ENCODE data around the gene ALG8. TPM values are rescaled to one million over a fixed set of nuclear protein-coding genes. Genes with fewer than 3 reads are reported as not detected.

The ALG8 gene
- total RNA-seq, 2 donors from 2014 or later, result 17.2 to 25.8 TPM

GRCh38 chr11:78170413-78170812 is 31.0 kb upstream of the ALG8 start:
- Mint-ChIP-seq H3K36me3 (ENCODE audit: low read depth) (peaks cover 7% of the 10 kb centered on the region), H3K27ac (no peak overlapping the region), H3K27me3 (no peaks in the 10 kb centered on the region), H3K4me3 (no peak overlapping the region), H3K4me1 (peaks cover 5% of the 10 kb centered on the region)
- H3K9me3 ChIP-seq (ENCODE audit: control insufficient read depth, low read length, poor library complexity, severe bottlenecking), result no peaks in the 10 kb centered on the region
- ATAC-seq, result no peak
- no peak for DNase-seq

- no peaks in the 10 kb centered on the region for H3K9me3 ChIP-seq (ENCODE audit: control insufficient read depth, low read length, poor library complexity, severe bottlenecking)
- Mint-ChIP-seq H3K27me3 (no peaks in the 10 kb centered on the region), H3K27ac (no peak overlapping the region), H3K4me3 (no peak overlapping the region), H3K36me3 (ENCODE audit: low read depth) (peaks cover 6% of the 10 kb centered on the region), H3K4me1 (peaks cover 4% of the 10 kb centered on the region)
- DNase-seq (no peak), ATAC-seq (no peak)
Measured at GRCh38 chr11:78168539-78169477, 29.4 kb upstream of the ALG8 start.

- ATAC-seq (no peak), DNase-seq (no peak)
- Mint-ChIP-seq H3K4me1 (no peaks in the 10 kb centered on the region), H3K36me3 (ENCODE audit: low read depth) (peaks cover 3% of the 10 kb centered on the region), H3K27ac (no peak overlapping the region), H3K4me3 (no peak overlapping the region), H3K27me3 (no peaks in the 10 kb centered on the region)
- no peaks in the 10 kb centered on the region for H3K9me3 ChIP-seq (ENCODE audit: control insufficient read depth, low read length, poor library complexity, severe bottlenecking)
Measured at GRCh38 chr11:78166855-78167469, 27.5 kb upstream of the ALG8 start.

- DNase-seq (no peak), ATAC-seq (no peak)
- no peak overlapping the region for H3K27ac Mint-ChIP-seq
- no peaks in the 10 kb centered on the region for H3K27me3 Mint-ChIP-seq
- H3K4me3 Mint-ChIP-seq, result no peak overlapping the region
- no peaks in the 10 kb centered on the region for H3K4me1 Mint-ChIP-seq
- no peaks in the 10 kb centered on the region for H3K36me3 Mint-ChIP-seq (ENCODE audit: low read depth)
- H3K9me3 ChIP-seq (ENCODE audit: control insufficient read depth, low read length, poor library complexity, severe bottlenecking), result no peaks in the 10 kb centered on the region
Measured at GRCh38 chr11:78164471-78164870, 25.0 kb upstream of the ALG8 start.

- no peak overlapping the region for H3K27ac Mint-ChIP-seq
- no peak for DNase-seq
- H3K4me1 Mint-ChIP-seq, result no peaks in the 10 kb centered on the region
- no peaks in the 10 kb centered on the region for H3K27me3 Mint-ChIP-seq
- H3K4me3 Mint-ChIP-seq, result no peak overlapping the region
- ATAC-seq, result no peak
- no peaks in the 10 kb centered on the region for H3K9me3 ChIP-seq (ENCODE audit: control insufficient read depth, low read length, poor library complexity, severe bottlenecking)
- H3K36me3 Mint-ChIP-seq (ENCODE audit: low read depth), result no peaks in the 10 kb centered on the region
Measured at GRCh38 chr11:78163828-78164227, 24.4 kb upstream of the ALG8 start.

- Mint-ChIP-seq H3K4me3 (no peak overlapping the region), H3K4me1 (no peaks in the 10 kb centered on the region), H3K27ac (peak overlapping the region; percentile 67), H3K27me3 (no peaks in the 10 kb centered on the region), H3K36me3 (ENCODE audit: low read depth) (no peaks in the 10 kb centered on the region)
- H3K9me3 ChIP-seq (ENCODE audit: control insufficient read depth, low read length, poor library complexity, severe bottlenecking), result no peaks in the 10 kb centered on the region
- DNase-seq (no peak), ATAC-seq (no peak)
Measured at GRCh38 chr11:78161962-78162371, 22.5 kb upstream of the ALG8 start.

GRCh38 chr11:78161346-78161745 is 21.9 kb upstream of the ALG8 start:
- H3K9me3 ChIP-seq (ENCODE audit: control insufficient read depth, low read length, poor library complexity, severe bottlenecking), result no peaks in the 10 kb centered on the region
- Mint-ChIP-seq H3K4me1 (no peaks in the 10 kb centered on the region), H3K36me3 (ENCODE audit: low read depth) (no peaks in the 10 kb centered on the region), H3K27ac (no peak overlapping the region), H3K4me3 (no peak overlapping the region), H3K27me3 (no peaks in the 10 kb centered on the region)
- DNase-seq (no peak), ATAC-seq (no peak)

- ATAC-seq, result no peak
- H3K4me3 Mint-ChIP-seq, result no peak overlapping the region
- H3K36me3 Mint-ChIP-seq (ENCODE audit: low read depth), result no peaks in the 10 kb centered on the region
- DNase-seq, result no peak
- no peak overlapping the region for H3K27ac Mint-ChIP-seq
- H3K9me3 ChIP-seq (ENCODE audit: control insufficient read depth, low read length, poor library complexity, severe bottlenecking), result no peaks in the 10 kb centered on the region
- no peaks in the 10 kb centered on the region for H3K27me3 Mint-ChIP-seq
- no peaks in the 10 kb centered on the region for H3K4me1 Mint-ChIP-seq
Measured at GRCh38 chr11:78160557-78160956, 21.1 kb upstream of the ALG8 start.

GRCh38 chr11:78158987-78159652 is 19.7 kb upstream of the ALG8 start:
- peak overlapping the region; percentile 14 for H3K27ac Mint-ChIP-seq
- no peaks in the 10 kb centered on the region for H3K36me3 Mint-ChIP-seq (ENCODE audit: low read depth)

GRCh38 chr11:78156127-78156844 is 16.9 kb upstream of the ALG8 start:
- no peak for ATAC-seq
- no peaks in the 10 kb centered on the region for H3K36me3 Mint-ChIP-seq (ENCODE audit: low read depth)
- no peak overlapping the region for H3K4me3 Mint-ChIP-seq
- no peaks in the 10 kb centered on the region for H3K27me3 Mint-ChIP-seq
- H3K4me1 Mint-ChIP-seq, result no peaks in the 10 kb centered on the region
- DNase-seq, result no peak
- no peak overlapping the region for H3K27ac Mint-ChIP-seq
- H3K9me3 ChIP-seq (ENCODE audit: control insufficient read depth, low read length, poor library complexity, severe bottlenecking), result no peaks in the 10 kb centered on the region

More at GRCh38 chr11:78158987-78159652, 19.7 kb upstream of the ALG8 start:
- DNase-seq (no peak), ATAC-seq (no peak)
- no peak overlapping the region for H3K4me3 Mint-ChIP-seq
- H3K4me1 Mint-ChIP-seq, result no peaks in the 10 kb centered on the region
- no peaks in the 10 kb centered on the region for H3K9me3 ChIP-seq (ENCODE audit: control insufficient read depth, low read length, poor library complexity, severe bottlenecking)
- H3K27me3 Mint-ChIP-seq, result no peaks in the 10 kb centered on the region

- Mint-ChIP-seq H3K4me1 (no peaks in the 10 kb centered on the region), H3K27ac (no peak overlapping the region), H3K4me3 (no peak overlapping the region), H3K36me3 (ENCODE audit: low read depth) (no peaks in the 10 kb centered on the region), H3K27me3 (no peaks in the 10 kb centered on the region)
- no peak for ATAC-seq
- no peak for DNase-seq
- no peaks in the 10 kb centered on the region for H3K9me3 ChIP-seq (ENCODE audit: control insufficient read depth, low read length, poor library complexity, severe bottlenecking)
Measured at GRCh38 chr11:78151804-78152203, 12.4 kb upstream of the ALG8 start.

- DNase-seq (no peak), ATAC-seq (no peak)
- no peaks in the 10 kb centered on the region for H3K27me3 Mint-ChIP-seq
- no peaks in the 10 kb centered on the region for H3K4me1 Mint-ChIP-seq
- H3K9me3 ChIP-seq (ENCODE audit: control insufficient read depth, low read length, poor library complexity, severe bottlenecking), result no peaks in the 10 kb centered on the region
- H3K27ac Mint-ChIP-seq, result no peak overlapping the region
- no peak overlapping the region for H3K4me3 Mint-ChIP-seq
- no peaks in the 10 kb centered on the region for H3K36me3 Mint-ChIP-seq (ENCODE audit: low read depth)
Measured at GRCh38 chr11:78150754-78151153, 11.3 kb upstream of the ALG8 start.

GRCh38 chr11:78150346-78150745 is 10.9 kb upstream of the ALG8 start:
- no peaks in the 10 kb centered on the region for H3K27me3 Mint-ChIP-seq
- H3K36me3 Mint-ChIP-seq (ENCODE audit: low read depth), result no peaks in the 10 kb centered on the region
- no peak for ATAC-seq
- no peak overlapping the region for H3K4me3 Mint-ChIP-seq
- no peaks in the 10 kb centered on the region for H3K4me1 Mint-ChIP-seq
- DNase-seq, result no peak
- no peak overlapping the region for H3K27ac Mint-ChIP-seq
- H3K9me3 ChIP-seq (ENCODE audit: control insufficient read depth, low read length, poor library complexity, severe bottlenecking), result no peaks in the 10 kb centered on the region
